Gastrocnemius medialis (tissue), 4 donors: ENCODE measurements around the gene RANBP17. TPM values are rescaled to one million over a fixed set of nuclear protein-coding genes. Genes with fewer than 3 reads are reported as not detected.

Experiments
- ATAC-seq, 2 donors: fragments of 150-250 bp; one replicate each; pipeline ENCODE4 v1.9.1; 2016
- DNase-seq, 2 donors: peaks; one replicate each; pipeline ENCODE4 v3.0.0-alpha.2; 2019
- H3K27ac ChIP-seq, 4 donors: fragments of 200-600 bp; sonication (generic); 1 replicate in 1 of 4; 2 replicates in 3 of 4; pipeline ENCODE4 v1.5.1; 2016 to 2018; ENCODE audit warnings: mild to moderate bottlenecking in 2 of 4, moderate library complexity in 1 of 4
- H3K27me3 ChIP-seq, 3 donors: fragments of 200-600 bp; sonication (generic) in 2 of 3; 1 replicate in 1 of 3; 2 replicates in 2 of 3; pipeline versions ENCODE4 v1.5.1 to v1.6.0; 2016 to 2019; ENCODE audit warnings: mild to moderate bottlenecking in 1 of 3, moderate library complexity in 1 of 3
- H3K36me3 ChIP-seq, 2 donors: fragments of 200-600 bp; sonication (generic) in 1 of 2; one replicate each; pipeline ENCODE4 v1.5.1; 2017 to 2018
- H3K4me1 ChIP-seq, 2 donors: fragments of 200-600 bp; sonication (generic) in 1 of 2; one replicate each; pipeline ENCODE4 v1.5.1; 2016 to 2017; ENCODE audit warnings: mild to moderate bottlenecking in 2 of 2
- H3K4me3 ChIP-seq, 4 donors: fragments of 200-600 bp; sonication (generic) in 3 of 4; 1 replicate in 1 of 4; 2 replicates in 3 of 4; pipeline ENCODE4 v1.5.1; 2016 to 2019; ENCODE audit warnings: mild to moderate bottlenecking in 2 of 4
- H3K9me3 ChIP-seq, 3 donors: fragments of 200-600 bp; sonication (generic) in 2 of 3; 1 replicate in 1 of 3; 2 replicates in 2 of 3; pipeline ENCODE4 v1.5.1; 2016 to 2019
- CTCF ChIP-seq, 5 experiments: fragments of 450-650 bp in 3 of 5; fragments of 200-600 bp in 2 of 5; sonication (generic) in 2 of 5; IDR thresholded peaks in 4 of 5; conservative IDR thresholded peaks in 1 of 5; 1 replicate in 4 of 5; 2 replicates in 1 of 5; pipeline ENCODE4 v1.5.1; 2016 to 2019; ENCODE audit warnings: antibody characterized with exemption in 5 of 5, mild to moderate bottlenecking in 3 of 5, moderate library complexity in 3 of 5
- POLR2A ChIP-seq, 2 donors: fragments of 450-650 bp; IDR thresholded peaks; one replicate each; pipeline ENCODE4 v1.6.1; 2017; ENCODE audit warnings: antibody characterized with exemption in 2 of 2, mild to moderate bottlenecking in 2 of 2, moderate library complexity in 2 of 2
- in situ Hi-C, 4 donors: fragments of 200-750 bp; cut with MboI; loops; one replicate each; pipeline versions ENCODE4 v1.15.0 to v1.8.0; 2017; ENCODE audit warnings: low sequenced_read_pairs in 4 of 4
- intact Hi-C: fragments of 100-400 bp; cut with DNase I; formaldehyde crosslinking; loops from one replicate; pipeline ENCODE4 v1.15.1; 2023; ENCODE audit warnings: low total_unique reads
- total RNA-seq, 4 donors: library from RNA; depleted of rRNA; stranded (reverse); fragments of >200 nt; gene quantifications; one replicate each; pipeline versions ENCODE4 v1.1.0 to v1.2.3, GENCODE V29; 2016

RANBP17 gene
- 1 to 10 TPM in 2 of 4 donors, not detected in 2; 1.1 to 3.2 TPM for total RNA-seq

- Histone ChIP-seq H3K4me1 (no peaks in the 10 kb centered on the region), H3K27ac (no peak within 1 kb of the TSS), H3K27me3 (peaks cover 0 to 8% (median 3%) of the 10 kb centered on the region in 3 donors), H3K36me3 (no peaks in the 10 kb centered on the region), H3K9me3 (peaks cover 0 to 9% (median 0%) of the 10 kb centered on the region in 3 donors), H3K4me3 (peak within 1 kb of the TSS; percentile 52 to 57 (median 54))
- intact Hi-C loops = no loop called here
- DNase-seq (no peak), ATAC-seq (no peak)
- TF ChIP-seq CTCF (IDR thresholded peaks at IDR 0.05 in 4 of 5, conservative IDR thresholded peaks at IDR 0.05 in 1 of 5) (no peak), POLR2A (IDR thresholded peaks at IDR 0.05) (no peak)
- in situ Hi-C loops = no loop called here
These were observed at the start of gene RANBP17 for GRCh38 chr5:170861917-170862766. RANBP17 (plus strand) TSS chr5:170862018.

DNA sequence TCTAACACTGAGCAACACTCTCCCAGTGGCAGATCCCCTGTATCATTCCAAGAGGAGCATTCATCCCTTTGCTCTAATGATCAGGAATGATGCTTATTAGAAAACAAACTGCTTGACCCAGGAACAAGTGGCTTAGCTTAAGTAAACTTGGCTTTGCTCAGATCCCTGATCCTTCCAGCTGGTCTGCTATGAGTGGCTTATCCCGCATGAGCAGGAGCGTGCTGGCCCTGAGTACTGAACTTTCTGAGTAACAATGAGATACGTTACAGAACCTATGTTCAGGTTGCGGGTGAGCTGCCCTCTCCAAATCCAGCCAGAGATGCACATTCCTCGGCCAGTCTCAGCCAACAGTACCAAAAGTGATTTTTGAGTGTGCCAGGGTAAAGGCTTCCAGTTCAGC, 48.6 kb upstream of the RANBP17 start:
- TF ChIP-seq POLR2A (IDR thresholded peaks at IDR 0.05) = no peak
- TF ChIP-seq CTCF (IDR thresholded peaks at IDR 0.05 in 4 of 5, conservative IDR thresholded peaks at IDR 0.05 in 1 of 5) = no peak
- Histone ChIP-seq H3K9me3 (no peaks in the 10 kb centered on the region), H3K4me1 (no peaks in the 10 kb centered on the region), H3K36me3 (no peaks in the 10 kb centered on the region), H3K27me3 (no peaks in the 10 kb centered on the region), H3K4me3 (no peak overlapping the region), H3K27ac (no peak overlapping the region)
- ATAC-seq (no peak), DNase-seq (no peak)
- intact Hi-C loops = no loop called here
- in situ Hi-C loops = no loop called here

GRCh38 chr5:170817195-170817594, 44.6 kb upstream of the RANBP17 start:
- TF ChIP-seq POLR2A (IDR thresholded peaks at IDR 0.05) (no peak), CTCF (IDR thresholded peaks at IDR 0.05 in 4 of 5, conservative IDR thresholded peaks at IDR 0.05 in 1 of 5) (no peak)
- no peaks in the 10 kb centered on the region for H3K27me3 ChIP-seq
- in situ Hi-C loops (no loop called here), intact Hi-C loops (no loop called here)
- H3K4me3 ChIP-seq = no peak overlapping the region
- H3K27ac ChIP-seq = no peak overlapping the region
- no peak for ATAC-seq
- no peaks in the 10 kb centered on the region for H3K4me1 ChIP-seq
- DNase-seq = no peak
- H3K9me3 ChIP-seq = no peaks in the 10 kb centered on the region
- no peaks in the 10 kb centered on the region for H3K36me3 ChIP-seq

DNA sequence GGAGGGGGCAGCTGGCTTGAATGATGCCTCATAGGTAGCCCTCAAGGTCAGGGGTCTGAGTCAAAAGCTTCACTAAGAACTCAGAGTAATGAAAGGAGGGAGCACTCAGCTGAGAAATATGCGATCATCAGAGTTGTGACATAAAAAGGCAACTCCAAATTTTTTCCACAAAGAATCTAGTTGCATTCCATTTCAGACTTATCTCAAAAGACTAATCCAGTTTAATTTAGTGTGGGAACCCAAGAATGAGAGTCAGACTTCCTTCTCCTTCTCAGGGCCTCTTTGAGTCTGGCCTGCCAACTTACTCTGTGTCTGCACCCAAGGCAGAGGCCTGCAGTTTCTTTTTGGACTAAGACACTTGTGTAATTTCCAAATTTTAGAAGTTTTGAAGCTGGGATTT, 43.6 kb upstream of the RANBP17 start:
- Histone ChIP-seq H3K4me3 (no peak overlapping the region), H3K4me1 (no peaks in the 10 kb centered on the region), H3K27ac (no peak overlapping the region), H3K36me3 (no peaks in the 10 kb centered on the region), H3K27me3 (no peaks in the 10 kb centered on the region), H3K9me3 (no peaks in the 10 kb centered on the region)
- TF ChIP-seq POLR2A (IDR thresholded peaks at IDR 0.05) (no peak), CTCF (IDR thresholded peaks at IDR 0.05 in 4 of 5, conservative IDR thresholded peaks at IDR 0.05 in 1 of 5) (no peak)
- intact Hi-C loops (no loop called here), in situ Hi-C loops (no loop called here)
- DNase-seq (no peak), ATAC-seq (no peak)
